Measurements from ENCODE around the gene CDADC1.

GRCh38 chr13:49262634-49263033, 14.9 kb downstream of the CDADC1 start:
- TF ChIP-seq CREB1 (CRISPR knock-in tag; IDR thresholded peaks at IDR 0.05) (no peak), CTCF (IDR thresholded peaks at IDR 0.05) (no peak), USF2 (CRISPR knock-in tag; IDR thresholded peaks at IDR 0.05) (no peak), ATF2 (CRISPR knock-in tag; IDR thresholded peaks at IDR 0.05; ENCODE audit: borderline replicate concordance, low read depth) (no peak), PREB (CRISPR knock-in tag; IDR thresholded peaks at IDR 0.05; ENCODE audit: borderline replicate concordance) (no peak), PRDM15 (CRISPR knock-in tag; IDR thresholded peaks at IDR 0.05) (no peak), ZNF263 (CRISPR knock-in tag; IDR thresholded peaks at IDR 0.05; ENCODE audit: low read depth) (no peak), ZBTB43 (CRISPR knock-in tag; IDR thresholded peaks at IDR 0.05) (no peak), FOXP4 (CRISPR knock-in tag; IDR thresholded peaks at IDR 0.05) (no peak)

All from WTC11 (cell line).